H9 (cell line): ENCODE results near the gene CXCL5. TPM values are rescaled to one million over a fixed set of nuclear protein-coding genes. Genes with fewer than 3 reads are reported as not detected.

Experiments
- DNase-seq: peaks from one replicate; pipeline ENCODE4 v3.0.0-alpha.2; 2017
- H2AFZ ChIP-seq: one replicate; pipeline ENCODE4 v1.6.1; 2013; ENCODE audit warnings: mild to moderate bottlenecking, low read length, control low read depth, moderate library complexity
- H2AK5ac ChIP-seq: 2 replicates; pipeline ENCODE4 v1.6.1; 2013; ENCODE audit warnings: low read length, control low read depth, mixed read lengths; ENCODE audit not compliant: insufficient read length
- H2BK120ac ChIP-seq: one replicate; pipeline ENCODE4 v1.6.1; 2013; ENCODE audit warnings: low read depth, mild to moderate bottlenecking, low read length, control low read depth, inconsistent platforms; ENCODE audit not compliant: poor library complexity, severe bottlenecking
- H2BK12ac ChIP-seq: 2 replicates; pipeline ENCODE4 v1.6.1; 2013; ENCODE audit warnings: low read length, control low read depth, mixed read lengths, low read depth; ENCODE audit not compliant: insufficient read length
- H2BK15ac ChIP-seq: 2 replicates; pipeline ENCODE4 v1.6.1; 2013; ENCODE audit warnings: low read depth, low read length, control low read depth
- H2BK20ac ChIP-seq: one replicate; pipeline ENCODE4 v1.6.1; 2013; ENCODE audit warnings: low read depth, mild to moderate bottlenecking, low read length, control low read depth, inconsistent platforms; ENCODE audit not compliant: poor library complexity, severe bottlenecking
- H2BK5ac ChIP-seq: 2 replicates; pipeline ENCODE4 v1.6.1; 2013; ENCODE audit warnings: low read length, control low read depth, mixed read lengths; ENCODE audit not compliant: insufficient read length
- H3K14ac ChIP-seq: 2 replicates; pipeline ENCODE4 v1.6.1; 2013; ENCODE audit warnings: low read length, control low read depth; ENCODE audit not compliant: insufficient read depth
- H3K18ac ChIP-seq: 2 replicates; pipeline ENCODE4 v1.6.1; 2013; ENCODE audit warnings: low read depth, mild to moderate bottlenecking, mixed read lengths, low read length, control low read depth; ENCODE audit not compliant: insufficient read length
- H3K23ac ChIP-seq: 2 replicates; pipeline ENCODE4 v1.6.1; 2013; ENCODE audit warnings: low read length, control low read depth, mixed read lengths, low read depth; ENCODE audit not compliant: insufficient read length
- H3K23me2 ChIP-seq: 2 replicates; pipeline ENCODE4 v1.6.1; 2013; ENCODE audit warnings: low read depth, mild to moderate bottlenecking, mixed read lengths, low read length, control low read depth; ENCODE audit not compliant: insufficient read length, poor library complexity, severe bottlenecking
- H3K27ac ChIP-seq: 2 replicates; pipeline ENCODE4 v1.5.1; 2013; ENCODE audit warnings: low read length, control low read depth, mixed read lengths, low read depth; ENCODE audit not compliant: insufficient read length
- H3K27me3 ChIP-seq: 2 replicates; pipeline ENCODE4 v1.6.1; 2013; ENCODE audit warnings: low read length, control low read depth, inconsistent platforms; ENCODE audit not compliant: insufficient read depth
- H3K4ac ChIP-seq: 2 replicates; pipeline ENCODE4 v1.6.1; 2013; ENCODE audit warnings: low read depth, mild to moderate bottlenecking, control low read depth, inconsistent platforms, low read length, moderate library complexity
- H3K4me1 ChIP-seq: 2 replicates; pipeline ENCODE4 v1.6.1; 2013; ENCODE audit warnings: low read length, control low read depth, inconsistent platforms; ENCODE audit not compliant: insufficient read depth
- H3K4me2 ChIP-seq: 2 replicates; pipeline ENCODE4 v1.6.1; 2013; ENCODE audit warnings: low read length, control low read depth, mixed read lengths; ENCODE audit not compliant: insufficient read length, insufficient read depth
- H3K56ac ChIP-seq: 2 replicates; pipeline ENCODE4 v1.6.1; 2013; ENCODE audit warnings: low read depth, mild to moderate bottlenecking, mixed read lengths, low read length, control low read depth; ENCODE audit not compliant: insufficient read length
- H3K79me1 ChIP-seq: 2 replicates; pipeline ENCODE4 v1.6.1; 2013; ENCODE audit warnings: low read depth, mild to moderate bottlenecking, moderate library complexity, low read length, control low read depth, inconsistent platforms; ENCODE audit not compliant: insufficient read depth, poor library complexity, severe bottlenecking
- H3K79me2 ChIP-seq: 2 replicates; pipeline ENCODE4 v1.6.1; 2013; ENCODE audit warnings: low read length, control low read depth, inconsistent platforms; ENCODE audit not compliant: insufficient read depth
- H3K9ac ChIP-seq: 2 replicates; pipeline ENCODE4 v1.6.1; 2013; ENCODE audit warnings: low read length, control low read depth, mixed read lengths; ENCODE audit not compliant: insufficient read length; ENCODE audit errors: extremely low read depth
- H3K9me3 ChIP-seq: one replicate; pipeline ENCODE4 v1.6.1; 2013; ENCODE audit warnings: low read depth, low read length, inconsistent platforms; ENCODE audit not compliant: control insufficient read depth
- H3T11ph ChIP-seq: one replicate; pipeline ENCODE4 v1.6.1; 2013; ENCODE audit warnings: mild to moderate bottlenecking, low read length, control low read depth, inconsistent platforms
- H4K20me1 ChIP-seq: one replicate; pipeline ENCODE4 v1.6.1; 2013; ENCODE audit not compliant: control insufficient read depth, insufficient read length, insufficient read depth
- H4K5ac ChIP-seq: 2 replicates; pipeline ENCODE4 v1.6.1; 2013; ENCODE audit warnings: low read depth, mild to moderate bottlenecking, mixed read lengths, low read length, control low read depth; ENCODE audit not compliant: insufficient read length
- H4K8ac ChIP-seq: replicated peaks from 2 replicates; pipeline ENCODE4 v1.6.1; 2013; ENCODE audit warnings: low read length, control low read depth, mixed read lengths, low read depth; ENCODE audit not compliant: insufficient read length
- H4K91ac ChIP-seq: 2 replicates; pipeline ENCODE4 v1.6.1; 2013; ENCODE audit warnings: low read depth, mild to moderate bottlenecking, moderate library complexity, mixed read lengths, low read length, control low read depth; ENCODE audit not compliant: insufficient read length
- H3K27ac Mint-ChIP-seq, 3 experiments: 2 replicates in 2 of 3; 3 replicates in 1 of 3; pipeline ENCODE4 v1.8.0; 2020 to 2021; ENCODE audit warnings: mixed read lengths in 3 of 3, mild to moderate bottlenecking in 1 of 3, moderate library complexity in 1 of 3
- H3K27me3 Mint-ChIP-seq: 2 replicates; pipeline ENCODE4 v1.8.0; 2021; ENCODE audit warnings: low read depth, mild to moderate bottlenecking, moderate library complexity, mixed read lengths
- H3K36me3 Mint-ChIP-seq, 3 experiments: 2 replicates in 2 of 3; 3 replicates in 1 of 3; pipeline ENCODE4 v1.8.0; 2020 to 2021; ENCODE audit warnings: low read depth in 3 of 3, mixed read lengths in 3 of 3; ENCODE audit not compliant: insufficient read depth in 1 of 3
- H3K4me1 Mint-ChIP-seq, 2 experiments: 2 replicates each; pipeline ENCODE4 v1.8.0; 2020; ENCODE audit warnings: mixed read lengths in 2 of 2
- H3K4me3 Mint-ChIP-seq, 2 experiments: 2 replicates in 1 of 2; 3 replicates in 1 of 2; pipeline ENCODE4 v1.8.0; 2020 to 2021; ENCODE audit warnings: mild to moderate bottlenecking in 2 of 2, mixed read lengths in 2 of 2, moderate library complexity in 1 of 2
- H3K9me3 Mint-ChIP-seq, 2 experiments: 2 replicates in 1 of 2; 3 replicates in 1 of 2; pipeline ENCODE4 v1.8.0; 2020; ENCODE audit warnings: mild to moderate bottlenecking in 2 of 2, mixed read lengths in 2 of 2, moderate library complexity in 1 of 2
- CTCF ChIP-seq: fragments of 200-600 bp; sonication (generic); conservative IDR thresholded peaks from 3 replicates; pipeline ENCODE4 v1.8.0; 2021; ENCODE audit warnings: antibody characterized with exemption, mild to moderate bottlenecking
- WGBS: extraction: QIAGEN DNeasy Blood & Tissue Kit; methylation state at CpG from one replicate; pipeline ENCODE4 v1.1.7; 2013; ENCODE audit warnings: missing lambda C conversion rate, low lambda C conversion rate, mixed read lengths; ENCODE audit not compliant: insufficient read length; ENCODE audit errors: extremely low coverage; 5-methylcytosine and 5-hydroxymethylcytosine counted together
- total RNA-seq: library from RNA; stranded (reverse); gene quantifications from 2 replicates; pipeline ENCODE4 v1.2.1, GENCODE V29; 2021

The CXCL5 gene
- total RNA-seq, 1 experiment from 2014 or later: 9.2 TPM

- Histone ChIP-seq H2AK5ac (no peak within 1 kb of the TSS), H2BK120ac (no peak within 1 kb of the TSS), H4K5ac (no peak within 1 kb of the TSS), H3K56ac (no peak within 1 kb of the TSS), H3K14ac (no peak within 1 kb of the TSS; the same call in 1 of the 2 replicates), H2BK20ac (no peak within 1 kb of the TSS), H3K4me2 (peak within 1 kb of the TSS; percentile 79), H4K20me1 (no peaks in the 10 kb centered on the region), H3K23ac (no peak within 1 kb of the TSS), H3K27me3 (no peaks in the 10 kb centered on the region), H2BK15ac (no peak within 1 kb of the TSS), H3K9ac (peak within 1 kb of the TSS; percentile 51), H3K9me3 (no peaks in the 10 kb centered on the region), H4K8ac (no peak within 1 kb of the TSS), H2BK5ac (no peak within 1 kb of the TSS), H2BK12ac (no peak within 1 kb of the TSS), H4K91ac (no peak within 1 kb of the TSS), H3K4me1 (peaks cover 7% of the 10 kb centered on the region; the same call in 1 of the 2 replicates), H3K23me2 (peaks cover 5% of the 10 kb centered on the region), H3K18ac (no peak within 1 kb of the TSS), H3K27ac (no peak within 1 kb of the TSS), H3K4ac (no peak within 1 kb of the TSS), H3T11ph (no peak within 1 kb of the TSS), H3K79me1 (no peaks in the 10 kb centered on the region), H2AFZ (peak within 1 kb of the TSS; percentile 14), H3K79me2 (no peaks in the 10 kb centered on the region)
- peak within 1 kb of the TSS; percentile 27 to 96 (median 43); a peak in 5 of 7 replicates for H3K27ac Mint-ChIP-seq
- peaks cover 24 to 32% of the 10 kb centered on the region in 2 experiments for H3K4me1 Mint-ChIP-seq
- DNase-seq: peak; percentile 76
- WGBS: no CpG with 5 or more reads among the region's 64 CpGs
- peak; percentile 56; the same call in 2 of the 3 replicates for TF ChIP-seq CTCF
- H3K36me3 Mint-ChIP-seq: peaks cover 0 to 2% (median 0%) of the 10 kb centered on the region in 3 experiments; a peak in 1 of 7 replicates
- peak within 1 kb of the TSS; percentile 78 to 94 for H3K4me3 Mint-ChIP-seq
- no peaks in the 10 kb centered on the region for H3K9me3 Mint-ChIP-seq
- peaks cover 12% of the 10 kb centered on the region for H3K27me3 Mint-ChIP-seq
Observed at GRCh38 chr4:74038425-74039314, 40.2 kb upstream of the CXCL5 start, which contains the start of gene CXCL3. Gene CXCL3, minus strand, starts transcription at chr4:74038689. Its CDS starts 78 bp downstream, at chr4:74038611.
